H9 (cell line): ENCODE results near the gene SPIRE2. TPM values are rescaled to one million over a fixed set of nuclear protein-coding genes. Genes with fewer than 3 reads are reported as not detected.
"Not testable (repeated sequence)": the region's sequence is repeated elsewhere in the genome, so short reads cannot be mapped to it uniquely, and the experiment has no call there.

Source experiments
- DNase-seq: peaks from one replicate; pipeline ENCODE4 v3.0.0-alpha.2; 2017
- H2AFZ ChIP-seq: one replicate; pipeline ENCODE4 v1.6.1; 2013; ENCODE audit warnings: mild to moderate bottlenecking, low read length, control low read depth, moderate library complexity
- H2AK5ac ChIP-seq: 2 replicates; pipeline ENCODE4 v1.6.1; 2013; ENCODE audit warnings: low read length, control low read depth, mixed read lengths; ENCODE audit not compliant: insufficient read length
- H2BK120ac ChIP-seq: one replicate; pipeline ENCODE4 v1.6.1; 2013; ENCODE audit warnings: low read depth, mild to moderate bottlenecking, low read length, control low read depth, inconsistent platforms; ENCODE audit not compliant: poor library complexity, severe bottlenecking
- H2BK12ac ChIP-seq: 2 replicates; pipeline ENCODE4 v1.6.1; 2013; ENCODE audit warnings: low read length, control low read depth, mixed read lengths, low read depth; ENCODE audit not compliant: insufficient read length
- H2BK15ac ChIP-seq: 2 replicates; pipeline ENCODE4 v1.6.1; 2013; ENCODE audit warnings: low read depth, low read length, control low read depth
- H2BK20ac ChIP-seq: one replicate; pipeline ENCODE4 v1.6.1; 2013; ENCODE audit warnings: low read depth, mild to moderate bottlenecking, low read length, control low read depth, inconsistent platforms; ENCODE audit not compliant: poor library complexity, severe bottlenecking
- H2BK5ac ChIP-seq: 2 replicates; pipeline ENCODE4 v1.6.1; 2013; ENCODE audit warnings: low read length, control low read depth, mixed read lengths; ENCODE audit not compliant: insufficient read length
- H3K14ac ChIP-seq: 2 replicates; pipeline ENCODE4 v1.6.1; 2013; ENCODE audit warnings: low read length, control low read depth; ENCODE audit not compliant: insufficient read depth
- H3K18ac ChIP-seq: 2 replicates; pipeline ENCODE4 v1.6.1; 2013; ENCODE audit warnings: low read depth, mild to moderate bottlenecking, mixed read lengths, low read length, control low read depth; ENCODE audit not compliant: insufficient read length
- H3K23ac ChIP-seq: 2 replicates; pipeline ENCODE4 v1.6.1; 2013; ENCODE audit warnings: low read length, control low read depth, mixed read lengths, low read depth; ENCODE audit not compliant: insufficient read length
- H3K23me2 ChIP-seq: 2 replicates; pipeline ENCODE4 v1.6.1; 2013; ENCODE audit warnings: low read depth, mild to moderate bottlenecking, mixed read lengths, low read length, control low read depth; ENCODE audit not compliant: insufficient read length, poor library complexity, severe bottlenecking
- H3K27ac ChIP-seq: 2 replicates; pipeline ENCODE4 v1.5.1; 2013; ENCODE audit warnings: low read length, control low read depth, mixed read lengths, low read depth; ENCODE audit not compliant: insufficient read length
- H3K27me3 ChIP-seq: 2 replicates; pipeline ENCODE4 v1.6.1; 2013; ENCODE audit warnings: low read length, control low read depth, inconsistent platforms; ENCODE audit not compliant: insufficient read depth
- H3K4ac ChIP-seq: 2 replicates; pipeline ENCODE4 v1.6.1; 2013; ENCODE audit warnings: low read depth, mild to moderate bottlenecking, control low read depth, inconsistent platforms, low read length, moderate library complexity
- H3K4me1 ChIP-seq: 2 replicates; pipeline ENCODE4 v1.6.1; 2013; ENCODE audit warnings: low read length, control low read depth, inconsistent platforms; ENCODE audit not compliant: insufficient read depth
- H3K4me2 ChIP-seq: 2 replicates; pipeline ENCODE4 v1.6.1; 2013; ENCODE audit warnings: low read length, control low read depth, mixed read lengths; ENCODE audit not compliant: insufficient read length, insufficient read depth
- H3K56ac ChIP-seq: 2 replicates; pipeline ENCODE4 v1.6.1; 2013; ENCODE audit warnings: low read depth, mild to moderate bottlenecking, mixed read lengths, low read length, control low read depth; ENCODE audit not compliant: insufficient read length
- H3K79me1 ChIP-seq: 2 replicates; pipeline ENCODE4 v1.6.1; 2013; ENCODE audit warnings: low read depth, mild to moderate bottlenecking, moderate library complexity, low read length, control low read depth, inconsistent platforms; ENCODE audit not compliant: insufficient read depth, poor library complexity, severe bottlenecking
- H3K79me2 ChIP-seq: 2 replicates; pipeline ENCODE4 v1.6.1; 2013; ENCODE audit warnings: low read length, control low read depth, inconsistent platforms; ENCODE audit not compliant: insufficient read depth
- H3K9ac ChIP-seq: 2 replicates; pipeline ENCODE4 v1.6.1; 2013; ENCODE audit warnings: low read length, control low read depth, mixed read lengths; ENCODE audit not compliant: insufficient read length; ENCODE audit errors: extremely low read depth
- H3K9me3 ChIP-seq: one replicate; pipeline ENCODE4 v1.6.1; 2013; ENCODE audit warnings: low read depth, low read length, inconsistent platforms; ENCODE audit not compliant: control insufficient read depth
- H3T11ph ChIP-seq: one replicate; pipeline ENCODE4 v1.6.1; 2013; ENCODE audit warnings: mild to moderate bottlenecking, low read length, control low read depth, inconsistent platforms
- H4K20me1 ChIP-seq: one replicate; pipeline ENCODE4 v1.6.1; 2013; ENCODE audit not compliant: control insufficient read depth, insufficient read length, insufficient read depth
- H4K5ac ChIP-seq: 2 replicates; pipeline ENCODE4 v1.6.1; 2013; ENCODE audit warnings: low read depth, mild to moderate bottlenecking, mixed read lengths, low read length, control low read depth; ENCODE audit not compliant: insufficient read length
- H4K8ac ChIP-seq: replicated peaks from 2 replicates; pipeline ENCODE4 v1.6.1; 2013; ENCODE audit warnings: low read length, control low read depth, mixed read lengths, low read depth; ENCODE audit not compliant: insufficient read length
- H4K91ac ChIP-seq: 2 replicates; pipeline ENCODE4 v1.6.1; 2013; ENCODE audit warnings: low read depth, mild to moderate bottlenecking, moderate library complexity, mixed read lengths, low read length, control low read depth; ENCODE audit not compliant: insufficient read length
- H3K27ac Mint-ChIP-seq, 3 experiments: 2 replicates in 2 of 3; 3 replicates in 1 of 3; pipeline ENCODE4 v1.8.0; 2020 to 2021; ENCODE audit warnings: mixed read lengths in 3 of 3, mild to moderate bottlenecking in 1 of 3, moderate library complexity in 1 of 3
- H3K27me3 Mint-ChIP-seq: 2 replicates; pipeline ENCODE4 v1.8.0; 2021; ENCODE audit warnings: low read depth, mild to moderate bottlenecking, moderate library complexity, mixed read lengths
- H3K36me3 Mint-ChIP-seq, 3 experiments: 2 replicates in 2 of 3; 3 replicates in 1 of 3; pipeline ENCODE4 v1.8.0; 2020 to 2021; ENCODE audit warnings: low read depth in 3 of 3, mixed read lengths in 3 of 3; ENCODE audit not compliant: insufficient read depth in 1 of 3
- H3K4me1 Mint-ChIP-seq, 2 experiments: 2 replicates each; pipeline ENCODE4 v1.8.0; 2020; ENCODE audit warnings: mixed read lengths in 2 of 2
- H3K4me3 Mint-ChIP-seq, 2 experiments: 2 replicates in 1 of 2; 3 replicates in 1 of 2; pipeline ENCODE4 v1.8.0; 2020 to 2021; ENCODE audit warnings: mild to moderate bottlenecking in 2 of 2, mixed read lengths in 2 of 2, moderate library complexity in 1 of 2
- H3K9me3 Mint-ChIP-seq, 2 experiments: 2 replicates in 1 of 2; 3 replicates in 1 of 2; pipeline ENCODE4 v1.8.0; 2020; ENCODE audit warnings: mild to moderate bottlenecking in 2 of 2, mixed read lengths in 2 of 2, moderate library complexity in 1 of 2
- CTCF ChIP-seq: fragments of 200-600 bp; sonication (generic); conservative IDR thresholded peaks from 3 replicates; pipeline ENCODE4 v1.8.0; 2021; ENCODE audit warnings: antibody characterized with exemption, mild to moderate bottlenecking
- WGBS: extraction: QIAGEN DNeasy Blood & Tissue Kit; methylation state at CpG from one replicate; pipeline ENCODE4 v1.1.7; 2013; ENCODE audit warnings: missing lambda C conversion rate, low lambda C conversion rate, mixed read lengths; ENCODE audit not compliant: insufficient read length; ENCODE audit errors: extremely low coverage; 5-methylcytosine and 5-hydroxymethylcytosine counted together
- total RNA-seq: library from RNA; stranded (reverse); gene quantifications from 2 replicates; pipeline ENCODE4 v1.2.1, GENCODE V29; 2021

Gene SPIRE2
- total RNA-seq, 1 experiment from 2014 or later, result 6.9 TPM

GRCh38 chr16:89823087-89823823 is 5.0 kb upstream of the SPIRE2 start:
- H2AK5ac ChIP-seq, result no peak overlapping the region
- no peak overlapping the region for H3K14ac ChIP-seq
- Mint-ChIP-seq H3K9me3 (peaks cover 0 to 2% of the 10 kb centered on the region in 2 experiments; a peak in 1 of 5 replicates), H3K4me1 (peaks cover 25 to 29% of the 10 kb centered on the region in 2 experiments), H3K27me3 (peaks cover 14% of the 10 kb centered on the region), H3K27ac (no peak overlapping the region; a peak in 1 of 7 replicates), H3K36me3 (peaks cover 0 to 17% (median 5%) of the 10 kb centered on the region in 3 experiments; a peak in 3 of 7 replicates), H3K4me3 (no peak overlapping the region)
- no peak overlapping the region for H4K91ac ChIP-seq
- no peak overlapping the region for H4K8ac ChIP-seq
- no CpG with 5 or more reads among the region's 8 CpGs for WGBS
- H3K23ac ChIP-seq, result no peak overlapping the region
- no peak overlapping the region for H4K5ac ChIP-seq
- H3K27me3 ChIP-seq, result no peaks in the 10 kb centered on the region
- no peak for DNase-seq
- no peak overlapping the region for H3K9ac ChIP-seq
- no peak overlapping the region for H3K27ac ChIP-seq
- H3K18ac ChIP-seq, result no peak overlapping the region
- H3K23me2 ChIP-seq, result no peaks in the 10 kb centered on the region
- no peaks in the 10 kb centered on the region for H3K79me1 ChIP-seq
- TF ChIP-seq CTCF, result no peak
- H3K4me2 ChIP-seq, result no peak overlapping the region
- H2BK15ac ChIP-seq, result no peak overlapping the region
- H3T11ph ChIP-seq, result no peak overlapping the region
- no peak overlapping the region for H2BK20ac ChIP-seq
- H3K4me1 ChIP-seq, result peaks cover 5% of the 10 kb centered on the region; the same call in 1 of the 2 replicates
- no peaks in the 10 kb centered on the region for H4K20me1 ChIP-seq
- H2BK12ac ChIP-seq, result no peak overlapping the region
- no peaks in the 10 kb centered on the region for H3K9me3 ChIP-seq
- H2BK5ac ChIP-seq, result no peak overlapping the region
- no peak overlapping the region for H3K4ac ChIP-seq
- no peak overlapping the region for H3K56ac ChIP-seq
- H3K79me2 ChIP-seq, result no peaks in the 10 kb centered on the region
- no peak overlapping the region for H2AFZ ChIP-seq
- no peak overlapping the region for H2BK120ac ChIP-seq

DNA sequence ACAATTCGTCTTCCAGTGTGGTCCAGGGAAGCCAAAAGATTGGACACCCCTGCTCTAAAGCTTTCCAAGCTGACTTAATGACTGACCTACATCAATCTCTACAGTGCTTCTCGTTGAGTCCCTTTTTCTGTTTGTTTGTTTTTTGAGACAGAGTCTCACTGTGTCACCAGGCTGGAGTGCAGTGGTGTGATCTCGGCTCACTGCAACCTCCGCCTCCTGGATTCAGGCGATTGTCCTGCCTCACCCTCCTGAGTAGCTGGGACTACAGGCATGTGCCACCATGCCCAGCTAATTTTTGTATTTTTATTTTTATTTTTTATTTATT is 4.5 kb upstream of the SPIRE2 start:
- no CpG with 5 or more reads among the region's 5 CpGs for WGBS
- not testable (repeated sequence) for H2BK20ac ChIP-seq, H2BK5ac ChIP-seq, H3K79me2 ChIP-seq, H2BK12ac ChIP-seq, H3K79me1 ChIP-seq, H2BK120ac ChIP-seq, H2BK15ac ChIP-seq, H3K4me3 Mint-ChIP-seq, H3K14ac ChIP-seq, H3K23me2 ChIP-seq, DNase-seq, H3K4me1 ChIP-seq, H3K27ac ChIP-seq, H3K18ac ChIP-seq, H4K5ac ChIP-seq, H3K9me3 Mint-ChIP-seq, H4K91ac ChIP-seq, H3K4me2 ChIP-seq, H4K8ac ChIP-seq, H3T11ph ChIP-seq, H3K9ac ChIP-seq, H3K9me3 ChIP-seq, H2AK5ac ChIP-seq, H3K27ac Mint-ChIP-seq, H3K27me3 ChIP-seq, H3K4ac ChIP-seq, H3K23ac ChIP-seq, H4K20me1 ChIP-seq, H2AFZ ChIP-seq, H3K56ac ChIP-seq
- Mint-ChIP-seq H3K36me3 (peaks cover 0 to 14% (median 5%) of the 10 kb centered on the region in 3 experiments; a peak in 3 of 7 replicates), H3K27me3 (peaks cover 14% of the 10 kb centered on the region), H3K4me1 (peaks cover 23 to 26% of the 10 kb centered on the region in 2 experiments)
